Ascending aorta (tissue), 2 donors: Measurements from ENCODE around the gene MEF2C. TPM values are rescaled to one million over a fixed set of nuclear protein-coding genes. Genes with fewer than 3 reads are reported as not detected.

ENCODE experiments used
- DNase-seq, 2 donors: peaks; one replicate each; pipeline ENCODE4 v3.0.0-alpha.2; 2019; ENCODE audit warnings: low spot score in 2 of 2
- H3K27ac ChIP-seq, 2 donors: fragments of 200-600 bp; sonication (generic); one replicate each; pipeline ENCODE4 v1.5.1; 2016 to 2017; ENCODE audit warnings: mild to moderate bottlenecking in 1 of 2
- H3K27me3 ChIP-seq: fragments of 200-600 bp; sonication (generic); one replicate; pipeline ENCODE4 v1.5.1; 2017
- H3K36me3 ChIP-seq, 2 donors: fragments of 200-600 bp; sonication (generic); one replicate each; pipeline ENCODE4 v1.5.1; 2016
- H3K4me1 ChIP-seq, 2 donors: fragments of 200-600 bp; sonication (generic); one replicate each; pipeline ENCODE4 v1.5.1; 2016 to 2017; ENCODE audit warnings: mild to moderate bottlenecking in 1 of 2
- H3K4me3 ChIP-seq, 2 donors: fragments of 200-600 bp; sonication (generic); one replicate each; pipeline ENCODE4 v1.5.1; 2016 to 2017; ENCODE audit warnings: mild to moderate bottlenecking in 1 of 2
- H3K9me3 ChIP-seq, 2 donors: fragments of 200-600 bp; sonication (generic); one replicate each; pipeline ENCODE4 v1.5.1; 2016
- intact Hi-C: fragments of 100-400 bp; cut with DNase I; formaldehyde crosslinking; loops from one replicate; pipeline ENCODE4 v1.15.1; 2023
- total RNA-seq: library from RNA; depleted of rRNA; stranded (reverse); fragments of >200 nt; gene quantifications from one replicate; pipeline ENCODE4 v1.1.0, GENCODE V29; 2016
- TF ChIP-seq, protein P1 (sequence below), 3 experiments: fragments of 200-600 bp in 2 of 3; fragments of 450-650 bp in 1 of 3; sonication (generic) in 2 of 3; IDR thresholded peaks; one replicate each; pipeline ENCODE4 v1.5.1; 2016 to 2019; ENCODE audit warnings: antibody characterized with exemption in 3 of 3, mild to moderate bottlenecking in 1 of 3, moderate library complexity in 1 of 3

MEF2C gene
- total RNA-seq, 1 donor from 2014 or later: 138 TPM

DNA sequence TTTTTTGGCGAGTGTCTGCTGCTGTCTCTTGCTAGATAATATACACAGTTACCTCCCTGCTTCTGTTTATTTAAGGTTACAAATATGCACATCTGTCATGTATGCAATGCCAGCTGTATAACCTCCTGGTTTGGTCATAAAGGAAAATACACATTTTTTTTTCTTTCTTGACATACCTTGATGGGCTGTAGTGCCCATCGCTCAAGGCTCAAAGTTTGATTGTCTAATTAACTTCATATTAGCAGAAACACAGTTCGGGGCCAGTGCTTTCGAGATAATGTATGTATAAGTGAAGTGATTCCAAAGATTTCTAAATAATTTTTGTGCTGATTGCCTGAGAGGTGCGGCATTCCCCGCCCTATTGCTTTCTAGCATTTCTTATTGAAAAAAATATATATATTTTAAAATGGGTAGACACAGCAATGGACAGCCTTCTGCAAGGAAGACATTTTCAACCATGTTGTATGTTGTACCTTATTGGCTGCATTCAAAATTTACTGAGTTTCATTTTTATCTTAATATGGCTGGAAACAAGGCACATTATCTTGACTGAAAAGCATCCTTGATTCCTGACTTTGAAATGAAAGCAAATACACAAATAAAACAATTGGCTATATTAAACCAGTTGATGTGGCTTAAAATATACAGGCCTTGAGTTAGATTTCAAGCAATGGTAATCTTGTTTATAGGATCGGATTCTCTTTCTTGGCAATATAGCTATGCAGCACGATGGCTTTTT lies 206.2 kb downstream of the MEF2C start:
- Histone ChIP-seq H3K4me1 (peaks cover 4 to 15% of the 10 kb centered on the region in 2 donors), H3K4me3 (no peak overlapping the region), H3K36me3 (no peaks in the 10 kb centered on the region), H3K27me3 (peaks cover 66% of the 10 kb centered on the region), H3K9me3 (no peaks in the 10 kb centered on the region), H3K27ac (no peak overlapping the region)
- TF ChIP-seq, protein P1, sequence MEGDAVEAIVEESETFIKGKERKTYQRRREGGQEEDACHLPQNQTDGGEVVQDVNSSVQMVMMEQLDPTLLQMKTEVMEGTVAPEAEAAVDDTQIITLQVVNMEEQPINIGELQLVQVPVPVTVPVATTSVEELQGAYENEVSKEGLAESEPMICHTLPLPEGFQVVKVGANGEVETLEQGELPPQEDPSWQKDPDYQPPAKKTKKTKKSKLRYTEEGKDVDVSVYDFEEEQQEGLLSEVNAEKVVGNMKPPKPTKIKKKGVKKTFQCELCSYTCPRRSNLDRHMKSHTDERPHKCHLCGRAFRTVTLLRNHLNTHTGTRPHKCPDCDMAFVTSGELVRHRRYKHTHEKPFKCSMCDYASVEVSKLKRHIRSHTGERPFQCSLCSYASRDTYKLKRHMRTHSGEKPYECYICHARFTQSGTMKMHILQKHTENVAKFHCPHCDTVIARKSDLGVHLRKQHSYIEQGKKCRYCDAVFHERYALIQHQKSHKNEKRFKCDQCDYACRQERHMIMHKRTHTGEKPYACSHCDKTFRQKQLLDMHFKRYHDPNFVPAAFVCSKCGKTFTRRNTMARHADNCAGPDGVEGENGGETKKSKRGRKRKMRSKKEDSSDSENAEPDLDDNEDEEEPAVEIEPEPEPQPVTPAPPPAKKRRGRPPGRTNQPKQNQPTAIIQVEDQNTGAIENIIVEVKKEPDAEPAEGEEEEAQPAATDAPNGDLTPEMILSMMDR (IDR thresholded peaks at IDR 0.05): no peak
- DNase-seq: no peak
- intact Hi-C loops: no loop called here

DNA sequence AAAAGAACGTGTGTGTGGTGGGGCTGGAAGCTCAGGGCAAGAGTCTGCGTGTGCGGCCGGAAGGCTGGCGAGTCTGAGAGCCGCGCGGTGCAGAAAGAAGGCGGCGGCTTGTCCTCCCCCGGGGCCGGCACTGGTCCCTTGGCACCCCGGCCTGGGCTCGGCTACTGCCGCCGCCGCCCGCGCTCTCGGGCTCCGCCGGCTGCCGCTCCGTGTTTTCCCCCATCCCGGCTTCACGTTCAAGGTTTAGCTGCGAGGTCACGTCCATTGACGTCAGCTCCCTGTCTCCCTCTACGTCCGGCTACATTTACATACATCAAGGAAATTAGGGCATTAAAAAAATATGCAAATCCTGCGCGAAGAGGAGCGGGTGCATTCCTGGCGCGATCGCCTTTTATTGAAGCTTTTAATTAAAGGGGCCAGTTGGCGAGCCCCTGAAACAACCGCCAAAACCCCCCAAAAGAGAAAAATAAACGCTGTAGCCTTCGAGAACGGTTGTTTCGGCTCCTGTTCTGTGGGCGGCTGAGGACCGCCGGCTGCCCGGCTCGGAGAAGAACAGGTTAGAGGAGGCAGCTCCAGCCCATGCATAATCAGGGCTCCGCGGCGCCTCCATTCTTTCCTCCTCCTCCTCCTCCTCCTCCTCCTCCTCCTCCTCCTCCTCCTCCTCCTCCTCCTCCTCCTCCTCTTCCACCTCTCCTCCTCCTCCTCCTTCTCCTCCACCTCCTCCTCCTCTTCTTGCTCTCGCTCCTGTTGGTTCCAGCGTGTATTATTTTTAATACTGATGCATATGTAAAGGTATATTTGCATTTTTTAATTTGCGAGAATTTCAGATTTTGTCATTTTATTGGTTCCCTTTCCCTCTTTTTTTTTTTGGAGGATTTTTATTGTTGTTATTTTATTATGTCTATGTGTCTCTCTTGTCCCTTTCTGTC lies 207.0 kb downstream of the MEF2C start:
- no peaks in the 10 kb centered on the region for H3K36me3 ChIP-seq
- H3K27me3 ChIP-seq: peaks cover 68% of the 10 kb centered on the region
- TF ChIP-seq, protein P1 (IDR thresholded peaks at IDR 0.05): no peak
- H3K4me3 ChIP-seq: peak overlapping the region; percentile 57 to 62
- intact Hi-C loops: no loop called here
- no peak overlapping the region for H3K27ac ChIP-seq
- peaks cover 4 to 15% of the 10 kb centered on the region in 2 donors for H3K4me1 ChIP-seq
- DNase-seq: no peak
- H3K9me3 ChIP-seq: no peaks in the 10 kb centered on the region

- TF ChIP-seq, protein P1 (IDR thresholded peaks at IDR 0.05): no peak
- DNase-seq: no peak
- H3K27me3 ChIP-seq: peaks cover 65% of the 10 kb centered on the region
- H3K4me1 ChIP-seq: peaks cover 4 to 11% of the 10 kb centered on the region in 2 donors
- H3K27ac ChIP-seq: no peak overlapping the region
- no peaks in the 10 kb centered on the region for H3K36me3 ChIP-seq
- peak overlapping the region; percentile 57 to 62 for H3K4me3 ChIP-seq
- no peaks in the 10 kb centered on the region for H3K9me3 ChIP-seq
- intact Hi-C loops: no loop called here
These were observed 207.7 kb downstream of the MEF2C start for GRCh38 chr5:88675168-88675707.

GRCh38 chr5:88674356-88675167 lies 208.4 kb downstream of the MEF2C start:
- DNase-seq: no peak
- no peaks in the 10 kb centered on the region for H3K36me3 ChIP-seq
- peak overlapping the region; percentile 57 to 62 for H3K4me3 ChIP-seq
- intact Hi-C loops: no loop called here
- peaks cover 4 to 9% of the 10 kb centered on the region in 2 donors for H3K4me1 ChIP-seq
- H3K9me3 ChIP-seq: no peaks in the 10 kb centered on the region
- H3K27ac ChIP-seq: no peak overlapping the region
- peaks cover 59% of the 10 kb centered on the region for H3K27me3 ChIP-seq
- TF ChIP-seq, protein P1 (IDR thresholded peaks at IDR 0.05): no peak
